Neural progenitor cell (in vitro differentiated cells): Measurements from ENCODE around the gene EIF2AK3.

Source experiments
- CTCF ChIP-seq: fragments of 200-600 bp; sonication (generic); IDR thresholded peaks from 2 replicates; pipeline ENCODE4 v1.5.1; 2017; ENCODE audit warnings: antibody characterized with exemption, mild to moderate bottlenecking
- EZH2 ChIP-seq: fragments of 200-600 bp; sonication (generic); IDR thresholded peaks from 2 replicates; pipeline ENCODE4 v1.6.1; 2017; ENCODE audit warnings: antibody characterized with exemption, mild to moderate bottlenecking, moderate library complexity
- EZH2phosphoT487 ChIP-seq: fragments of 200-600 bp; sonication (generic); IDR thresholded peaks from 2 replicates; pipeline ENCODE4 v1.6.1; 2017; ENCODE audit warnings: antibody characterized with exemption

GRCh38 chr2:88651646-88652045 lies 24.4 kb upstream of the EIF2AK3 start:
- no peak for TF ChIP-seq CTCF
- TF ChIP-seq EZH2phosphoT487, result no peak
- no peak for TF ChIP-seq EZH2
